HG02763 (cell line): ENCODE results near the gene GTPBP4.
A peak's percentile ranks its signal among the peaks of the same experiment; 100 is the strongest.
"Not testable (repeated sequence)": the region's sequence is repeated elsewhere in the genome, so short reads cannot be mapped to it uniquely, and the experiment has no call there.

Experiments used
- ATAC-seq: cut with Tn5 transposase; IDR thresholded peaks from one replicate; pipeline ENCODE4 v1.9.1; 2021; ENCODE audit warnings: mild to moderate bottlenecking, moderate library complexity; ENCODE audit not compliant: unreplicated experiment

The GTPBP4 gene

DNA sequence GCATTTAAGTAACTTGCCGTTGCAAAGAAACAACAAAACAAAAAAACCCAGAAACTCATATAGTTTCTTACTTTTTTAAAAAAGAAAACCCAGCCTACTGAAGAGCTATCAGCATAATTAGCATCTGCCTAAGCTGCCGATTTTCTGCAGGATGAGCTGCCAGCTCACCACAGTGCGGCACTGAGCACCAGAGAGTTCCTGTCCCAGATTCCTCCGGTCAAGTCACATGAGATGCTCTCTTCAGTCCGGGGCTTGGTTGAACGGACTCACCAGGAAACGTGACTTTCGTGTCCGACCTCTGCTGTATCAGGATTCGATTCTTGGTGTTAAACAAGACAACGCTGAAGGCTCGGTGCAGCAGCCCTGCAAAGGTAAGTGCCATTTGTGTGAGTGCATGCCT is 34.2 kb downstream of the GTPBP4 start:
- ATAC-seq = no peak

- no peak for ATAC-seq
These were observed 35.9 kb downstream of the GTPBP4 start for GRCh38 chr10:1024103-1024502.

DNA sequence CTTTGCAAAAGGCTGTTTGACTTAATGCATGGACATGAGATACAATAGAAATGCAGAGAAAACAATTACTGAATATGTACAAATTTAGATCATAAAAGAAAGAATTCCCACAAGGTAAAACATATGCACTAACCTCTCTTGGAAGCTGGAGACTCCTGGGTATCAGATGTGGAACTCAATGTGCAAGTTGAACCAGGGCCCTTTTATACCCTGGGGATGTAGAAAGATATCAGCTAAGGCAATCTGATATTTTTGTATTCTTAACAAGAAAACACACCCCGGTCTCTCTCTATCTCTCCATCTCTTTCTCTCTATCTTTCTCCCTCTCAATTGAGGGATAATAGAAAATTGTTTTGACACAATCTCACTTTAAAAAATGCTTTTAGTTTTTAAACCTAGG is 37.4 kb downstream of the GTPBP4 start, which contains the start of gene IDI2:
IDI2 (minus strand) TSS at position 177 of the 400 bp plus-strand sequence. CDS start 1,136 bp downstream, outside the sequence.
- ATAC-seq = no peak

GRCh38 chr10:1026578-1026977 is 38.3 kb downstream of the GTPBP4 start:
- no peak for ATAC-seq

GRCh38 chr10:1029838-1030237 is 41.6 kb downstream of the GTPBP4 start:
- ATAC-seq = no peak

DNA sequence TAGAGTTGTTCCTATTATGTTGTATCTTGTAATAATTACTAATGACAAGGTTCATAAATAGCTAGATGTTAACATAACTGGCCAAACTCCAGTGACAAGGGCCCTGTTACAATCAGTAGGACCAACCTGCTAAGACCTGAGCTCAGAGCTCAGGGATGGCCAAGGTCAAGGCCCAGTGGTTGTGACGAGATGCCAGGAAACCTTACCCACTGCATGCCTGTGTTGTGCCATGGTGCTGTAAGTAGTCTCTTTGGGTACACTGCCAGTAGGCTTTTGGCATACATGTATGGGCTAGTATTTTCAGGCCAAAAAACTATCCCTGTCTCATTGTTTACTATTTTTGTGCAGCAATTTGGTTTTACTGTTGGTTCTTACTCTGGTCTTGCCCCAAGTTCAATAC is 45.4 kb downstream of the GTPBP4 start:
- ATAC-seq = no peak

DNA sequence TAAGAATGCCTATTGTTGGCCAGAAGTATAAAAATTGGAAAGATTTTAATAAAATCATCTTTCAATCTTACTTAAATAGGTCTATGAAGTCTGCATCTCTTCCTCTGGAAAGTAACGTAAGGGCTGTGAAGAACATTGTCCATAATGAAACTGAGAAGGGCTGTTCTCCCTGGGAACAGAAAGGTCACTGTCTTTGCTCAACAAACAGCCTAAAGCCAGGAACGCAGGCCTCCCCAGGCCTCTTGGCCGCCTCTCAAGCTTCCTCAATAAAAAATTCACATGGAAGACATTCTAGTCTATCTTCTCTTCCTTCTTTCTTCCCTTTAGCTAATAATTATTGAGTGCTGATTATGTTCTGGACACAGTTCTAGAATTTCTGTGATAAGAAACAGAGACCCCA is 46.5 kb downstream of the GTPBP4 start:
- no peak for ATAC-seq

DNA sequence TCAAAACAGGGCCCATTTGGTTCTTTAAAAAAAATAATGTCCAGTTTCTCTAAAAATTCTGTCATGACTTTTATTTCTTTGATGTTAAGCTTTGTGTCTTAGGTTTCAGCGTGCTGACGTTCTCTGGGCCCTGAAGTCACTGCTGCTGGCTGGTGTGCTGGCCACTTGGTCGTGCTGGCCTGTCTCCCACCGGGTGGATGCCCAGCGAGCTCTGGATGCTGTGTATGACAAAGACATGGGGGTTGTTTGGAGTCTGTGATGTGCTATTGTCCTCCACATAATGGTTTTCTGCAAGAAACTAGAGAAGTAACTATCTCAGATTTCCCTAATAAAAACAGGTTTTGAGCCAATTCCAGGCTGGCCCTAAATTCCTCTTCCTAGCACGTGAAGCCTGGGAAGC is 47.0 kb downstream of the GTPBP4 start:
- no peak for ATAC-seq

GRCh38 chr10:1036341-1036791 is 48.1 kb downstream of the GTPBP4 start:
- peak; percentile 71 for ATAC-seq

- no peak for ATAC-seq
These were observed 48.9 kb downstream of the GTPBP4 start for GRCh38 chr10:1037098-1037497.

DNA sequence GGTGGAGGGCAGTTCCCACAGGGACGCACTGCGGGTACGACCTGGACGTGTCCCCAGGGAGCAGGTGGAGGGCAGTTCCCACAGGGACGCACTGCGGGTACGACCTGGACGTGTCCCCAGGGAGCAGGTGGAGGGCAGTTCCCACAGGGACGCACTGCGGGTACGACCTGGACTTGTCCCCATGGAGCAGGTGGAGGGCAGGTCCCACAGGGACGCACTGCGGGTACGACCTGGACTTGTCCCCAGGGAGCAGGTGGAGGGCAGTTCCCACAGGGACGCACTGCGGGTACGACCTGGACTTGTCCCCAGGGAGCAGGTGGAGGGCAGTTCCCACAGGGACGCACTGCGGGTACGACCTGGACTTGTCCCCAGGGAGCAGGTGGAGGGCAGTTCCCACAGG is 50.5 kb downstream of the GTPBP4 start:
- ATAC-seq = not testable (repeated sequence)

- ATAC-seq = no peak
These were observed 51.9 kb downstream of the GTPBP4 start for GRCh38 chr10:1040133-1040532.

DNA sequence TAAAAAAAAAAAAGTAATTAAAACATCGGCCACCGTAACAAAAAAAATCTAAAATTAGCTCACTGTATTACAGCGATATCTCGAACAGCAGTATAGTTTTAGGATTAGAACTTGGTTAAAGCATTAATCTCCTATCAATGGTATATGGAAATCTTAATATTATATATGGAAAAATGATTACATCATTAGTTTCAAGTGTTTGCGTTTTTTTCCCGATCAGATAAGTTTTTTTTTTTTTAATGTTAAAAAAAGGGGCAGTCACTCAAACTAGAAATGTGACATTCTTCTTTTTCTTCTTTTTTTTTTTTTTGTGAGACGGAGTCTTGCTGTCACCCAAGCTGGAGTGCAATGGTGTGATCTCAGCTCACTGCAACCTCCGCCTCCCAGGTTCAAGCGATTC is 53.3 kb downstream of the GTPBP4 start:
- no peak for ATAC-seq

- ATAC-seq = peak; percentile 36
These were observed 55.3 kb downstream of the GTPBP4 start for GRCh38 chr10:1043532-1043995.

DNA sequence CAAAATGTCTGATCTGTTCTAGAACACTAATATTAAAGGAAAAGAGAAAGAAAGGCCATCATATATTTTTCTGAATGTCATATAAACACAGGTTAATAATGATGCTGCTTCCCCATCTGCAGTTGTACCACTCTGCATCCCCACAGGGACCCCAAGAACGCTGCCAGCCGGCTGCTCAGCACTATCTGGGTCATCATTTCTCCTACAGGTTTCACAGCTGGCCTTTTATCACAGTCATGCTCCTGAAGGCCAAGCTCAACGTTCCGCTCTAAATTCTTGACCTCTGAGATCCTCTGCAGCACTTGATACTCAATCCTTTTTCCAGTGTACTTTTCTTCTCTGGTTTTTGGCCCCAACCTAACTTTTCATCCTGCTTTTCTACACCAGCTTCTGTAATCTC is 55.9 kb downstream of the GTPBP4 start:
- ATAC-seq = no peak

- no peak for ATAC-seq
These were observed 56.7 kb downstream of the GTPBP4 start for GRCh38 chr10:1044964-1045363.

GRCh38 chr10:1045415-1045814 is 57.2 kb downstream of the GTPBP4 start:
- ATAC-seq = no peak

DNA sequence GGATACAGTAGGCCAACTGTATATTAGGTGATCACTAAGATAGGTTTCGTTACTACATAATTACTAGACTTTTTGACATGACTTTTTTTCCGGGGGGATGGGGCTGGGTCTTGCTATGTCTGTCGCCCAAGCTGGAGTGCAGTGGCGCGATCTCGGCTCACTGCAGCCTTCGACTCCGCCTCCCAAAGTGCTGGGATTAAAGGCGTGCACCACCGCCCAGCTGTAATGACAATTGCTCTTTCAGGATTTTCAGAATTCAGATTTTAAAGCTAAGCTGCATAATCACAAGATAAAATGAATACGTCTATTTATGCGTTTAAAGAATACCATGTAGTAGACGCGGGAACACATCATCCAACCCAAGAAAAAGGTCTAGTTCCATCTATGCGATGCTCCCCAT is 59.7 kb downstream of the GTPBP4 start:
- no peak for ATAC-seq

- ATAC-seq = no peak
These were observed 60.1 kb downstream of the GTPBP4 start for GRCh38 chr10:1048349-1048731.

DNA sequence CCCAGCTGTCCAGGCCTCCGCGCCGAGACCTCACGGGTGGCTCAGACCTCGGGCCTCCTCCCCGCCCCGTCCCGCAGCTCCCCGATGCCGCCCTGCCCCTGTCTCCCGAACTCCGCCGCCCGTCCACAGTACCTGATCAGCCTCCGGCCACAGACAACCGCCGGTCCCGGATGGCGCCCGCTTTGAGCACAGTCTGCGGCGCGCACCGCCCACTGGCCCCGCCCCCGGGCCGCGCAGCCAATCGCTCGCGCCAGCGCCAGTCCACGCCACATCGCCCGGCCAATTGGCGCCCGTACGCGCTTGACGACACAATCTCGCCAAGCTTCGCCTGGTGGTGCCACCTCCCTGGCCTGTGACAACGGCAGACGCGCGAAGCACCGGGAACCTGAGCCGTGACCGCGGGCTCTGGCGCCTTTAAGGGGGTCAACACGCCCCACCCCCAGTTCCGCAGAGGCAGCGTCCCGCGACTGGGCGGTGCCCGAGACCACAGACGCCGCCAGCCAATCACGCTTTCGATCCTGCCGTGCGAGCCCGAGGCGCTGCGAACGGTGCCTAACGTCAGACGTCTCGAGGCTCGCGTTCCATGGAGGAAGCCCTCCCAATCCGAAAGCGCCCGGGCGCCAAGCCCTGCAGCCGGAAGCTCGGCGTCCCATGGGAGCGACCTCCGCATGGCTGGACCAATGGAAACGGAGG is 60.6 kb downstream of the GTPBP4 start, which contains the start of gene IDI1:
IDI1 (minus strand) TSS at position 388 of the 693 bp plus-strand sequence; CDS start at position 272, 116 bp downstream.
- peak; percentile 75 for ATAC-seq

DNA sequence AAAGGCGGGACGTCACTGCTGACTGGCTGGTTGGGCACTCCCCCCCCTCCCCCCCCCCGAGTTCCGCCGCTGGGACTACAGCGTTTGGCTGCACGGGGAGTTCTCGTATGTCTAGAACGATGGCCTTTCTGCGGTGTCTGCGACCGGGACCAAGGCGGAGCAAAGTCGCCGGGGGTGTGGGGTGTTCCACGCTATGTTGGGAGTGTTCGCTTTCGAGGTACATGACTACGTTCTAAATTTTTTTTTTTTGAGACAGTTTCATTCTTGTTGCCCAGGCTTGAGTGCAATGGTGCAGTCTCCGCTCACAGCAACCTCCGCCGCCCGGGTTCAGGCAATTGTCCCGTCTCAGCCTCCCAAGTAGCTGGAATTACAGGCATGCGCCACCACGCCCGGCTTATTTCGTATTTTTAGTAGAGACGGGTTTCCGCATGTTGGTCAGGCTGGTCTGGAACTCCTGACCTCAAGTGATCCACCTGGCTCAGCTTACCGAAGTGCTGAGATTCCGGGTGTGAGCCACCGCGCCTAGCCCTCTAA is 61.3 kb downstream of the GTPBP4 start:
- ATAC-seq = no peak

DNA sequence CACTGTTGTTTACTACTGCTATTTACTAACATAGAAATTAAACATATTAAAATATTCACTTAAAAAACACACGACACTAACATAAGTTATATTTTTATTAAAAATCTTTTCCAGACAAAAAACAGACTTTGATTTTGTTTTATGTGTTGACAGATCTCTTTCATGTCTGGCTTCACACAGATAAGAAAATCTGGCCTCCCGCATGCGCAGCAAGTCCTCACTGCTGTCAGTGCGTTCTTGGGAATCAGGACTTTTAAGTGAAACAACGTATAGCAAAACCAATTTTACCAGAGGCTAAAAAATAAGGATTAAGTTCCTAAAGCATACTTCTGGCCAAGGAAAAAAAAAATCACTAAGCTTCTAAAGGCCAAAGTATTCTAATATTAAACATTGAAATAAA is 61.9 kb downstream of the GTPBP4 start:
- ATAC-seq = no peak

GRCh38 chr10:1050554-1050953 is 62.3 kb downstream of the GTPBP4 start:
- no peak for ATAC-seq
